Activated B cell treated with CpG ODN at 0.5 μM for 24 hours (primary cell): ENCODE results near the gene DCP1A. TPM values are rescaled to one million over a fixed set of nuclear protein-coding genes. Genes with fewer than 3 reads are reported as not detected.

Source experiments
- ATAC-seq: fragments of 200-7000 bp; cut with Tn5 transposase; one replicate; pipeline ENCODE4 v1.10.0; 2021; ENCODE audit warnings: low read depth, mild to moderate bottlenecking, moderate library complexity
- CTCF ChIA-PET: fragments of 350-600 bp; sonication (Branson Sonifier 250); formaldehyde crosslinking; loops from one replicate; lab custom pipeline; 2021; ENCODE audit warnings: antibody characterized with exemption; lab: Charles Lee
- POLR2A ChIA-PET: fragments of 350-600 bp; sonication (Branson Sonifier 250); formaldehyde crosslinking; loops from one replicate; lab custom pipeline; 2021; ENCODE audit warnings: antibody characterized with exemption; lab: Charles Lee
- DNase-seq: peaks from one replicate; pipeline ENCODE4 v3.0.0; 2022
- H3K27ac Mint-ChIP-seq: one replicate; pipeline ENCODE4 v1.8.0; 2020; ENCODE audit warnings: mixed read lengths
- H3K27me3 Mint-ChIP-seq: one replicate; pipeline ENCODE4 v1.8.0; 2021; ENCODE audit warnings: mixed read lengths
- H3K36me3 Mint-ChIP-seq: one replicate; pipeline ENCODE4 v1.8.0; 2021; ENCODE audit warnings: low read depth, mixed read lengths
- H3K4me1 Mint-ChIP-seq: one replicate; pipeline ENCODE4 v1.8.0; 2021; ENCODE audit warnings: mixed read lengths
- H3K4me3 Mint-ChIP-seq: one replicate; pipeline ENCODE4 v1.8.0; 2020; ENCODE audit warnings: mild to moderate bottlenecking, mixed read lengths
- H3K9me3 Mint-ChIP-seq: one replicate; pipeline ENCODE4 v1.8.0; 2020; ENCODE audit warnings: mixed read lengths
- intact Hi-C: fragments of 100-400 bp; cut with micrococcal nuclease; formaldehyde crosslinking; loops from one replicate; pipeline ENCODE4 v1.15.1; 2024
- total RNA-seq: library from RNA; stranded (reverse); gene quantifications from 2 replicates; pipeline ENCODE4 v1.2.3, GENCODE V29; 2022
- TF ChIP-seq, protein P1 (sequence below): fragments of 200-600 bp; IDR thresholded peaks from one replicate; pipeline ENCODE4 v1.8.0; 2022; ENCODE audit warnings: antibody characterized with exemption, mild to moderate bottlenecking

Gene DCP1A
- total RNA-seq, 1 donor from 2014 or later, result 35.1 TPM

DNA sequence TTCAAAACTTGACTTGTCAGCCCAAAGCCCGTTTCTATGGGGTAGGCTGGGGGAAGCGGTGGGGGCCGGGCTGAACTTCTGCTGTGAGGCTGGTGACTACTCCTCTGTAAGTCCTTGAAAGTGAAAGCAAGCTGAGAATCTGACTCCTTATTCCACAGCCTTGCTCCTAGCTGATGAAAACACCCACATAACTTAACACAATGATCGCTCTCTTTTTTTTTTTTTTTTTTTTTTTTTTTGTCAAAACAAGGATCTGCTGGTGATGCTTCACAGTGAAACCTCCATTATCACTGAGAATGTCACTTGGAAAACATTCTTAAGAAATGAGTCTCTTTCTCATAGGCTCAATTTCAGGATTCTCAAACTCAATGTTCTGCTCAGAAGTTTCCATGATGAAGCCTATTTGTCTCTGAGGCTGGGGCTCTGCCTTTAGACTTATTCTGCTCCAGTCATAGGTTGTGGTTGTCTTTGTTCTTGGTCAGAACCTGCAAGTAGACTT lies 60.2 kb downstream of the DCP1A start:
- TF ChIP-seq, protein P1, sequence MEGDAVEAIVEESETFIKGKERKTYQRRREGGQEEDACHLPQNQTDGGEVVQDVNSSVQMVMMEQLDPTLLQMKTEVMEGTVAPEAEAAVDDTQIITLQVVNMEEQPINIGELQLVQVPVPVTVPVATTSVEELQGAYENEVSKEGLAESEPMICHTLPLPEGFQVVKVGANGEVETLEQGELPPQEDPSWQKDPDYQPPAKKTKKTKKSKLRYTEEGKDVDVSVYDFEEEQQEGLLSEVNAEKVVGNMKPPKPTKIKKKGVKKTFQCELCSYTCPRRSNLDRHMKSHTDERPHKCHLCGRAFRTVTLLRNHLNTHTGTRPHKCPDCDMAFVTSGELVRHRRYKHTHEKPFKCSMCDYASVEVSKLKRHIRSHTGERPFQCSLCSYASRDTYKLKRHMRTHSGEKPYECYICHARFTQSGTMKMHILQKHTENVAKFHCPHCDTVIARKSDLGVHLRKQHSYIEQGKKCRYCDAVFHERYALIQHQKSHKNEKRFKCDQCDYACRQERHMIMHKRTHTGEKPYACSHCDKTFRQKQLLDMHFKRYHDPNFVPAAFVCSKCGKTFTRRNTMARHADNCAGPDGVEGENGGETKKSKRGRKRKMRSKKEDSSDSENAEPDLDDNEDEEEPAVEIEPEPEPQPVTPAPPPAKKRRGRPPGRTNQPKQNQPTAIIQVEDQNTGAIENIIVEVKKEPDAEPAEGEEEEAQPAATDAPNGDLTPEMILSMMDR, result no peak
- no peaks in the 10 kb centered on the region for H3K9me3 Mint-ChIP-seq
- CTCF ChIA-PET, result no interaction called here
- H3K36me3 Mint-ChIP-seq, result peaks cover 78% of the 10 kb centered on the region
- ATAC-seq (no peak), DNase-seq (no peak)
- H3K27ac Mint-ChIP-seq, result no peak overlapping the region
- intact Hi-C loops, result no loop called here
- no peak overlapping the region for H3K4me3 Mint-ChIP-seq
- no peaks in the 10 kb centered on the region for H3K27me3 Mint-ChIP-seq
- H3K4me1 Mint-ChIP-seq, result no peaks in the 10 kb centered on the region
- POLR2A ChIA-PET, result interaction anchor here (0.6 kb wide), 1 partner anchor 1076 kb away, joined by 3 read pairs; no protein-coding TSS in a partner anchor

DNA sequence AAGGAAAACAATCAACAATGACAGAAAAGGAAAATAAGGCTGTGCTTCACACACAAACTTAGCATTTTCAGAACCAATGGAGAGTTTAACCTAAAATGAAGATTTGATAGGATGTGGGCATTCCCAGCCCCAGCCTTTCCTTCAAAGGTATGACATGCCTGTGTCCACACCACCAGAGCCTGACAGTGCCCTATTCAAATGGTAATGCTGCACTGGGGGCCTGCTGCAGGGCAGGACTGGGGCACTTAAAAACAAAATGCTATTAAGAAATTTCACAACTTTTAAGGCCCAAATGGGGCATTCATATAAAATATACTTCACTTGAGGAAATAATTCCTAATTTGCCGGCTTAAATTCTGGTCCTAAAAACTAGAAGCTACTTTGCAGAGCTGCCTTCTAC lies 60.6 kb downstream of the DCP1A start:
- CTCF ChIA-PET, result no interaction called here
- intact Hi-C loops, result no loop called here
- TF ChIP-seq, protein P1, result no peak
- ATAC-seq (no peak), DNase-seq (no peak)
- Mint-ChIP-seq H3K4me3 (no peak overlapping the region), H3K27ac (no peak overlapping the region), H3K4me1 (no peaks in the 10 kb centered on the region), H3K36me3 (peaks cover 73% of the 10 kb centered on the region), H3K27me3 (no peaks in the 10 kb centered on the region), H3K9me3 (no peaks in the 10 kb centered on the region)
- POLR2A ChIA-PET, result interaction anchor here (0.6 kb wide), 2 partner anchors 18 to 1075 kb away, joined by 3 to 4 read pairs; no protein-coding TSS in a partner anchor

GRCh38 chr3:53282581-53282980 lies 64.8 kb downstream of the DCP1A start:
- TF ChIP-seq, protein P1, result no peak
- Mint-ChIP-seq H3K27me3 (no peaks in the 10 kb centered on the region), H3K27ac (no peak overlapping the region), H3K36me3 (peaks cover 50% of the 10 kb centered on the region), H3K4me3 (no peak overlapping the region), H3K9me3 (no peaks in the 10 kb centered on the region), H3K4me1 (no peaks in the 10 kb centered on the region)
- ATAC-seq (no peak), DNase-seq (no peak)
- ChIA-PET CTCF (no interaction called here), POLR2A (no interaction called here)
- intact Hi-C loops, result no loop called here

GRCh38 chr3:53278667-53279066 lies 68.7 kb downstream of the DCP1A start:
- ATAC-seq, result no peak
- POLR2A ChIA-PET, result no interaction called here
- CTCF ChIA-PET, result no interaction called here
- no peaks in the 10 kb centered on the region for H3K27me3 Mint-ChIP-seq
- peaks cover 15% of the 10 kb centered on the region for H3K36me3 Mint-ChIP-seq
- DNase-seq, result no peak
- no peak overlapping the region for H3K27ac Mint-ChIP-seq
- no peaks in the 10 kb centered on the region for H3K9me3 Mint-ChIP-seq
- intact Hi-C loops, result no loop called here
- TF ChIP-seq, protein P1, result no peak
- no peaks in the 10 kb centered on the region for H3K4me1 Mint-ChIP-seq
- H3K4me3 Mint-ChIP-seq, result no peak overlapping the region

DNA sequence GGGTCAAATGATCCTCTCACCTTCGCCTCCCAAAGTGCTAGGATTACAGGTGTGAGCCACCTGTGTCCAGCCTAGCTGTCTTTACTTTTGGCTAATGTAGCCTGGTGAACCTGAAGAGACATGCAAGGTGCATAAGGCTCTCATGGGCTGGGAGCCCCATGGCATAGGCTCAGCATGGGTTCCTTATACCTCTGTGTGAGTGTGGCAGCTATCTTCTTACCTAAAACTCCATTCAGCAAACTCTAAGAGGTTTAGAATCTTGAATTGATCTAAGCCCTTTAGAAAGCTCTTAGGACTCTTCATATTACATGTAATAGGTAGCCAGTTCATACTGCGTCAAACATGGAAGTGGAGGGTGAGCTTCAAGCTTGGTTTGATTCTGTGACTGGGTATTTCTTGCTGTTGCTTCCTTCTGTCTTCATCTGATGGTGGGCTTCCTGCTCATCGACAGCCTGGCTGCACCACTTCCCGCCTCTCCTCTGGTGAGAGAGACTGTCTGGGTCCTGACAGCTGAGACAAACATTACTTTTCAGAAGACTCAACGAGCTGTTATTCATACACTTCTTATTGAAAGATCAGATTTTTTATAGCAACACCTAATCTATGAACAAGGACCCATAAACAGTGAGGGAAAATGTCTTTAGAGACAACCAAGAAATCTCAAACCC lies 72.3 kb downstream of the DCP1A start:
- no peaks in the 10 kb centered on the region for H3K27me3 Mint-ChIP-seq
- no peak overlapping the region for H3K27ac Mint-ChIP-seq
- ATAC-seq, result no peak
- no peaks in the 10 kb centered on the region for H3K36me3 Mint-ChIP-seq
- TF ChIP-seq, protein P1, result no peak
- no peaks in the 10 kb centered on the region for H3K9me3 Mint-ChIP-seq
- CTCF ChIA-PET, result no interaction called here
- no peaks in the 10 kb centered on the region for H3K4me1 Mint-ChIP-seq
- intact Hi-C loops, result no loop called here
- H3K4me3 Mint-ChIP-seq, result no peak overlapping the region
- POLR2A ChIA-PET, result no interaction called here
- DNase-seq, result no peak
